HCT116 (cell line): ENCODE data around the gene FKBP9.
"Not testable (repeated sequence)": the region's sequence is repeated elsewhere in the genome, so short reads cannot be mapped to it uniquely, and the experiment has no call there.

Experiments
- CTCF ChIP-seq, 3 experiments: fragments of 200-600 bp in 1 of 3; sonication (generic) in 1 of 3; IDR thresholded peaks in 2 of 3; conservative IDR thresholded peaks in 1 of 3; 2 replicates each; pipeline ENCODE4 v1.5.1; 2012 to 2017; ENCODE audit warnings: low read depth in 2 of 3, low read length in 2 of 3, antibody characterized with exemption in 1 of 3, borderline replicate concordance in 1 of 3, control low read depth in 1 of 3, mild to moderate bottlenecking in 1 of 3, mixed read lengths in 1 of 3, mixed run types in 1 of 3, moderate library complexity in 1 of 3; ENCODE audit not compliant: insufficient read depth in 1 of 3
- POLR2A ChIP-seq: IDR thresholded peaks from 2 replicates; pipeline ENCODE4 v1.7.0; 2011; ENCODE audit warnings: borderline replicate concordance; ENCODE audit not compliant: insufficient read depth, insufficient read length; ENCODE audit errors: extremely low read depth
- POLR2AphosphoS5 ChIP-seq: IDR thresholded peaks from 2 replicates; pipeline ENCODE4 v1.6.1; 2011; ENCODE audit warnings: mild to moderate bottlenecking, low read depth, low read length, moderate library complexity
- SIN3A ChIP-seq: IDR thresholded peaks from 2 replicates; pipeline ENCODE4 v1.6.1; 2012; ENCODE audit warnings: low read depth

GRCh38 chr7:33004104-33004616 is 46.9 kb downstream of the FKBP9 start:
- TF ChIP-seq POLR2A; CTCF (IDR thresholded peaks at IDR 0.05 in 2 of 3, conservative IDR thresholded peaks at IDR 0.05 in 1 of 3; ENCODE audit: borderline replicate concordance in 1 of 3, insufficient read depth in 1 of 3, low read depth in 2 of 3, low read length in 2 of 3); SIN3A; POLR2AphosphoS5: not testable (repeated sequence)
